K562 (cell line): ENCODE data around the gene KCND2. TPM values are rescaled to one million over a fixed set of nuclear protein-coding genes. Genes with fewer than 3 reads are reported as not detected.

ENCODE experiments used
- ATAC-seq: fragments of 200-7000 bp; cut with Tn5 transposase; 3 replicates; pipeline ENCODE4 v1.9.1; 2020; ENCODE audit warnings: moderate library complexity
- BruUV-seq: library from RNA; stranded (reverse); fragments of 400-500 nt; replicated peaks from 2 replicates; lab custom pipeline; 2021; lab: Mats Ljungman, UMichigan
- CTCF ChIA-PET: fragments of 300-600 bp; formaldehyde crosslinking; extraction: SDS; loops from one replicate; lab custom pipeline; 2021; ENCODE audit warnings: low intra/inter-chr PET ratio; lab: Yijun Ruan, JAX
- POLR2A ChIA-PET: fragments of 300-600, 350-650 bp; sonication (Branson Sonifier 250); formaldehyde crosslinking; extraction: SDS; loops from one replicate; lab custom pipeline; 2021; ENCODE audit warnings: antibody characterized with exemption, inconsistent platforms; lab: Yijun Ruan, JAX
- DNase-seq, 4 experiments: peaks; one replicate each; pipeline versions ENCODE4 v3.0.0 to v3.0.0-alpha.2; 2011 to 2018; ENCODE audit warnings: low spot score in 3 of 4, mixed read lengths in 3 of 4; ENCODE audit errors: extremely low read depth in 1 of 4
- FAIRE-seq: peaks from 2 replicates; lab custom pipeline; 2011; peaks lifted over from hg19 to GRCh38; lab: Jason Lieb, UNC
- H2AFZ ChIP-seq: 2 replicates; pipeline ENCODE4 v1.6.0; 2011; ENCODE audit warnings: low read depth, low read length, control low read depth, inconsistent platforms
- H3K27ac ChIP-seq: fragments of 200-600 bp; 3 replicates; pipeline ENCODE4 v1.8.0; 2011; ENCODE audit warnings: low read depth, mild to moderate bottlenecking, control low read depth, inconsistent platforms, low read length, moderate library complexity, mixed read lengths; ENCODE audit errors: extremely low read depth
- H3K27me3 ChIP-seq, 2 experiments: fragments of 300-600 bp in 1 of 2; 2 replicates in 1 of 2; 3 replicates in 1 of 2; pipeline versions ENCODE4 v1.6.0 to v1.8.0; 2011; ENCODE audit warnings: inconsistent platforms in 2 of 2, low read length in 2 of 2, mild to moderate bottlenecking in 1 of 2, mixed read lengths in 1 of 2, moderate library complexity in 1 of 2; ENCODE audit not compliant: control insufficient read depth in 2 of 2, insufficient read depth in 2 of 2
- H3K36me3 ChIP-seq: fragments of 300-600 bp; 3 replicates; pipeline ENCODE4 v1.8.0; 2011; ENCODE audit warnings: mild to moderate bottlenecking, low read length, inconsistent platforms; ENCODE audit not compliant: control insufficient read depth, insufficient read depth
- H3K4me1 ChIP-seq, 2 experiments: fragments of 200-600 bp in 1 of 2; replicated peaks in 1 of 2; 2 replicates in 1 of 2; 3 replicates in 1 of 2; pipeline versions ENCODE4 v1.5.1 to v1.8.0; 2011; ENCODE audit warnings: inconsistent platforms in 2 of 2, low read length in 2 of 2, mild to moderate bottlenecking in 1 of 2, mixed read lengths in 1 of 2, moderate library complexity in 1 of 2; ENCODE audit not compliant: control insufficient read depth in 2 of 2, insufficient read depth in 2 of 2
- H3K4me2 ChIP-seq: 2 replicates; pipeline ENCODE4 v1.6.1; 2011; ENCODE audit warnings: low read length, control low read depth, inconsistent platforms, mixed read lengths; ENCODE audit not compliant: insufficient read depth
- H3K4me3 ChIP-seq: fragments of 200-600 bp; sonication (generic), shearing (Covaris generic); 2 replicates; pipeline ENCODE4 v1.5.1; 2016; ENCODE audit warnings: control low read depth, inconsistent platforms
- H3K79me2 ChIP-seq: fragments of 200-600 bp; 3 replicates; pipeline ENCODE4 v1.8.0; 2011; ENCODE audit warnings: low read length, inconsistent platforms; ENCODE audit not compliant: control insufficient read depth, insufficient read depth
- H3K9ac ChIP-seq, 2 experiments: 2 replicates each; pipeline versions ENCODE4 v1.6.0 to v1.6.1; 2011; ENCODE audit warnings: low read depth in 2 of 2, low read length in 2 of 2, control low read depth in 1 of 2, inconsistent platforms in 1 of 2, mild to moderate bottlenecking in 1 of 2, mixed read lengths in 1 of 2; ENCODE audit not compliant: insufficient read depth in 1 of 2
- H3K9me1 ChIP-seq: one replicate; pipeline ENCODE4 v1.6.0; 2011; ENCODE audit warnings: inconsistent platforms, mild to moderate bottlenecking, low read length, moderate library complexity; ENCODE audit not compliant: control insufficient read depth, insufficient read depth
- H3K9me3 ChIP-seq: replicated peaks from 2 replicates; pipeline ENCODE4 v1.5.1; 2011; ENCODE audit warnings: low read depth, low read length, inconsistent platforms; ENCODE audit not compliant: control insufficient read depth, insufficient read depth
- H4K20me1 ChIP-seq: replicated peaks from 2 replicates; pipeline ENCODE4 v1.6.1; 2011; ENCODE audit warnings: low read length, inconsistent platforms, mixed read lengths; ENCODE audit not compliant: control insufficient read depth, insufficient read depth
- CHD2 ChIP-seq: IDR thresholded peaks from 2 replicates; pipeline ENCODE4 v1.6.1; 2011; ENCODE audit warnings: low read depth, low read length
- HMG20B ChIP-seq: fragments of 250-450 bp; sonication (Bioruptor Pico); IDR thresholded peaks from 2 replicates; pipeline ENCODE4 v1.5.0; 2021; ENCODE audit warnings: mild to moderate bottlenecking
- MCM7 ChIP-seq, 2 experiments: fragments of 450-650 bp; IDR thresholded peaks; 2 replicates each; pipeline ENCODE4 v1.6.1; 2016 to 2018
- MECOM ChIP-seq: fragments of 250-450 bp; sonication (Bioruptor Pico); IDR thresholded peaks from 2 replicates; pipeline ENCODE4 v1.8.0; 2022; ENCODE audit warnings: inconsistent platforms
- MTA3 ChIP-seq: fragments of 450-650 bp; formaldehyde crosslinking; IDR thresholded peaks from 2 replicates; pipeline ENCODE4 v1.6.1; 2017; ENCODE audit warnings: mild to moderate bottlenecking, borderline replicate concordance
- NONO ChIP-seq, 2 experiments: fragments of 200-400 bp in 1 of 2; fragments of 450-650 bp in 1 of 2; formaldehyde crosslinking in 1 of 2; IDR thresholded peaks; 2 replicates each; pipeline ENCODE4 v1.6.1; 2017; ENCODE audit warnings: low read depth in 2 of 2, mild to moderate bottlenecking in 2 of 2, moderate library complexity in 2 of 2, low read length in 1 of 2
- SMARCA4 ChIP-seq: fragments of 450-650 bp; IDR thresholded peaks from 2 replicates; pipeline ENCODE4 v1.6.1; 2016
- TCFL5 ChIP-seq: fragments of 250-450 bp; sonication (Bioruptor Pico); conservative IDR thresholded peaks from 2 replicates; pipeline ENCODE4 v1.6.1; 2021; ENCODE audit warnings: mild to moderate bottlenecking, moderate library complexity, matching md5 sums
- ZBTB17 ChIP-seq: fragments of 450-650 bp; formaldehyde crosslinking; IDR thresholded peaks from 2 replicates; pipeline ENCODE4 v1.4.0; 2020; ENCODE audit warnings: mild to moderate bottlenecking
- ZNF143 ChIP-seq: sonication (generic); formaldehyde crosslinking; IDR thresholded peaks from 2 replicates; pipeline ENCODE4 v1.9.0; 2022; ENCODE audit warnings: mild to moderate bottlenecking, missing genetic modification reagents
- ZNF253 ChIP-seq: fragments of 250-450 bp; sonication (Bioruptor Pico); conservative IDR thresholded peaks from 2 replicates; pipeline ENCODE4 v1.6.1; 2021; ENCODE audit warnings: mild to moderate bottlenecking
- ZNF274 ChIP-seq: IDR thresholded peaks from 2 replicates; pipeline ENCODE4 v1.6.1; 2011; ENCODE audit warnings: low read depth, mild to moderate bottlenecking, low read length, moderate library complexity, borderline replicate concordance
- ZNF785 ChIP-seq: fragments of 250-450 bp; sonication (Bioruptor Pico); IDR thresholded peaks from 2 replicates; pipeline ENCODE4 v1.4.0; 2020; ENCODE audit warnings: mild to moderate bottlenecking
- WGBS: fragments of 100-300 bp; shearing (Covaris generic); methylation state at CpG from one replicate; pipeline ENCODE4 v1.1.6; 2016; ENCODE audit warnings: low coverage, mixed read lengths; ENCODE audit not compliant: insufficient coverage; ENCODE audit errors: missing lambda C conversion rate; 5-methylcytosine and 5-hydroxymethylcytosine counted together
- in situ Hi-C: fragments of 300-500 bp; cut with MboI; formaldehyde crosslinking; loops from 4 replicates; pipeline ENCODE4 v1.15.0; 2018; ENCODE audit warnings: inconsistent platforms, mixed read lengths
- intact Hi-C: fragments of 100-400 bp; cut with micrococcal nuclease; formaldehyde crosslinking; loops from 2 replicates; pipeline ENCODE4 v1.14.2; 2022
- polyA plus RNA-seq, 8 experiments: library from polyadenylated mRNA; depleted of rRNA in 4 of 8; stranded (reverse) in 5 of 8; unstranded in 3 of 8; fragments of >200 nt; fragmentation: Nextera tagmentation in 2 of 8; fragmentation: Illumina TruSeq in 1 of 8; extraction: Ambion mirVana in 2 of 8; extraction: Trizol in 1 of 8; gene quantifications; 2 replicates each; pipeline versions ENCODE4 v1.2.1 to v1.2.3, GENCODE V29; 2011 to 2014; ENCODE audit warnings: inconsistent platforms in 1 of 8, missing spikeins in 1 of 8
- total RNA-seq, 7 experiments: library from RNA; depleted of rRNA in 6 of 7; stranded (reverse); fragments of >200 nt in 6 of 7; fragmentation: Illumina TruSeq in 2 of 7; extraction: Trizol in 2 of 7; gene quantifications; 2 replicates each; pipeline versions ENCODE4 v1.2.1 to v1.2.3, GENCODE V29; 2011 to 2021; ENCODE audit warnings: low replicate concordance in 1 of 7
- TF ChIP-seq, protein P1 (sequence below): fragments of 450-650 bp; conservative IDR thresholded peaks from 2 replicates; pipeline ENCODE4 v1.6.1; 2016; ENCODE audit warnings: missing genetic modification characterization, low read depth, mild to moderate bottlenecking, missing compliant biosample characterization, moderate library complexity
- TF ChIP-seq, protein P2 (sequence below): fragments of 450-650 bp; IDR thresholded peaks from 2 replicates; pipeline ENCODE4 v1.6.1; 2018; ENCODE audit not compliant: partially characterized antibody
- TF ChIP-seq, protein P3 (sequence below): sonication (generic); formaldehyde crosslinking; IDR thresholded peaks from 2 replicates; pipeline ENCODE4 v1.8.1; 2022; ENCODE audit warnings: missing genetic modification reagents

KCND2 gene
- total and polyA plus RNA-seq, 9 of the 15 experiments (the other 6 are each of a cell fraction or from before 2014, with no cell fraction given) = 0.03 to 0.12 TPM; not detected in 7

GRCh38 chr7:120724448-120724847 lies 451.5 kb downstream of the KCND2 start:
- FAIRE-seq (no peak), DNase-seq (no peak), ATAC-seq (no peak)
- Histone ChIP-seq H3K4me1 (no peaks in the 10 kb centered on the region), H4K20me1 (no peaks in the 10 kb centered on the region), H3K36me3 (no peaks in the 10 kb centered on the region), H3K4me2 (no peak overlapping the region), H3K9ac (no peak overlapping the region), H3K9me1 (no peaks in the 10 kb centered on the region), H3K9me3 (no peaks in the 10 kb centered on the region), H3K79me2 (no peaks in the 10 kb centered on the region), H3K4me3 (no peak overlapping the region), H3K27me3 (no peaks in the 10 kb centered on the region), H2AFZ (no peak overlapping the region), H3K27ac (no peak overlapping the region)
- 3% methylated on average over 2 of the region's 2 CpGs for WGBS
- ChIA-PET POLR2A (no interaction called here), CTCF (no interaction called here)
- in situ Hi-C loops (no loop called here), intact Hi-C loops (loop anchor here (10.0 kb wide), 1 partner anchor 450 kb away; the partner anchor contains the start of gene KCND2)
- BruUV-seq = no TSS peak
- TF ChIP-seq TCFL5 = no peak
- no peak for TF ChIP-seq ZBTB17 (CRISPR knock-in tag)
- no peak for TF ChIP-seq MTA3
- no peak for TF ChIP-seq MCM7 (IDR thresholded peaks at IDR 0.05)
- no peak for TF ChIP-seq ZNF143 (CRISPR knock-in tag)
- TF ChIP-seq, protein P1, sequence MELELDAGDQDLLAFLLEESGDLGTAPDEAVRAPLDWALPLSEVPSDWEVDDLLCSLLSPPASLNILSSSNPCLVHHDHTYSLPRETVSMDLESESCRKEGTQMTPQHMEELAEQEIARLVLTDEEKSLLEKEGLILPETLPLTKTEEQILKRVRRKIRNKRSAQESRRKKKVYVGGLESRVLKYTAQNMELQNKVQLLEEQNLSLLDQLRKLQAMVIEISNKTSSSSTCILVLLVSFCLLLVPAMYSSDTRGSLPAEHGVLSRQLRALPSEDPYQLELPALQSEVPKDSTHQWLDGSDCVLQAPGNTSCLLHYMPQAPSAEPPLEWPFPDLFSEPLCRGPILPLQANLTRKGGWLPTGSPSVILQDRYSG = no peak
- TF ChIP-seq, protein P2, sequence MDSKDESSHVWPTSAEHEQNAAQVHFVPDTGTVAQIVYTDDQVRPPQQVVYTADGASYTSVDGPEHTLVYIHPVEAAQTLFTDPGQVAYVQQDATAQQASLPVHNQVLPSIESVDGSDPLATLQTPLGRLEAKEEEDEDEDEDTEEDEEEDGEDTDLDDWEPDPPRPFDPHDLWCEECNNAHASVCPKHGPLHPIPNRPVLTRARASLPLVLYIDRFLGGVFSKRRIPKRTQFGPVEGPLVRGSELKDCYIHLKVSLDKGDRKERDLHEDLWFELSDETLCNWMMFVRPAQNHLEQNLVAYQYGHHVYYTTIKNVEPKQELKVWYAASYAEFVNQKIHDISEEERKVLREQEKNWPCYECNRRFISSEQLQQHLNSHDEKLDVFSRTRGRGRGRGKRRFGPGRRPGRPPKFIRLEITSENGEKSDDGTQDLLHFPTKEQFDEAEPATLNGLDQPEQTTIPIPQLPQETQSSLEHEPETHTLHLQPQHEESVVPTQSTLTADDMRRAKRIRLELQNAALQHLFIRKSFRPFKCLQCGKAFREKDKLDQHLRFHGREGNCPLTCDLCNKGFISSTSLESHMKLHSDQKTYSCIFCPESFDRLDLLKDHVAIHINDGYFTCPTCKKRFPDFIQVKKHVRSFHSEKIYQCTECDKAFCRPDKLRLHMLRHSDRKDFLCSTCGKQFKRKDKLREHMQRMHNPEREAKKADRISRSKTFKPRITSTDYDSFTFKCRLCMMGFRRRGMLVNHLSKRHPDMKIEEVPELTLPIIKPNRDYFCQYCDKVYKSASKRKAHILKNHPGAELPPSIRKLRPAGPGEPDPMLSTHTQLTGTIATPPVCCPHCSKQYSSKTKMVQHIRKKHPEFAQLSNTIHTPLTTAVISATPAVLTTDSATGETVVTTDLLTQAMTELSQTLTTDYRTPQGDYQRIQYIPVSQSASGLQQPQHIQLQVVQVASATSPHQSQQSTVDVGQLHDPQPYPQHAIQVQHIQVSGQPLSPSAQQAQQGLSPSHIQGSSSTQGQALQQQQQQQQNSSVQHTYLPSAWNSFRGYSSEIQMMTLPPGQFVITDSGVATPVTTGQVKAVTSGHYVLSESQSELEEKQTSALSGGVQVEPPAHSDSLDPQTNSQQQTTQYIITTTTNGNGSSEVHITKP = no peak
- TF ChIP-seq MECOM (CRISPR knock-in tag) = no peak
- TF ChIP-seq, protein P3, sequence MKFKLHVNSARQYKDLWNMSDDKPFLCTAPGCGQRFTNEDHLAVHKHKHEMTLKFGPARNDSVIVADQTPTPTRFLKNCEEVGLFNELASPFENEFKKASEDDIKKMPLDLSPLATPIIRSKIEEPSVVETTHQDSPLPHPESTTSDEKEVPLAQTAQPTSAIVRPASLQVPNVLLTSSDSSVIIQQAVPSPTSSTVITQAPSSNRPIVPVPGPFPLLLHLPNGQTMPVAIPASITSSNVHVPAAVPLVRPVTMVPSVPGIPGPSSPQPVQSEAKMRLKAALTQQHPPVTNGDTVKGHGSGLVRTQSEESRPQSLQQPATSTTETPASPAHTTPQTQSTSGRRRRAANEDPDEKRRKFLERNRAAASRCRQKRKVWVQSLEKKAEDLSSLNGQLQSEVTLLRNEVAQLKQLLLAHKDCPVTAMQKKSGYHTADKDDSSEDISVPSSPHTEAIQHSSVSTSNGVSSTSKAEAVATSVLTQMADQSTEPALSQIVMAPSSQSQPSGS = no peak
- TF ChIP-seq CHD2 = no peak
- no peak for TF ChIP-seq HMG20B
- TF ChIP-seq ZNF785 = no peak
- no peak for TF ChIP-seq SMARCA4
- TF ChIP-seq ZNF253 (CRISPR knock-in tag) = no peak
- TF ChIP-seq NONO (IDR thresholded peaks at IDR 0.05; ENCODE audit: low read depth in 2 of 2, low read length in 1 of 2) = no peak
- no peak for TF ChIP-seq ZNF274
